GM12891 (cell line): ENCODE measurements around the gene ZDHHC24.

Source experiments
- PAX5 ChIP-seq: IDR thresholded peaks from 2 replicates; pipeline ENCODE4 v1.6.1; 2011; ENCODE audit warnings: low read length, moderate library complexity, mild to moderate bottlenecking; ENCODE audit not compliant: insufficient read depth, severe bottlenecking
- POLR2A ChIP-seq: IDR thresholded peaks from 2 replicates; pipeline ENCODE4 v1.6.1; 2011; ENCODE audit warnings: low read depth, low read length, control low read depth
- POLR2AphosphoS5 ChIP-seq: IDR thresholded peaks from 2 replicates; pipeline ENCODE4 v1.6.1; 2011; ENCODE audit warnings: low read depth, low read length, control low read depth

DNA sequence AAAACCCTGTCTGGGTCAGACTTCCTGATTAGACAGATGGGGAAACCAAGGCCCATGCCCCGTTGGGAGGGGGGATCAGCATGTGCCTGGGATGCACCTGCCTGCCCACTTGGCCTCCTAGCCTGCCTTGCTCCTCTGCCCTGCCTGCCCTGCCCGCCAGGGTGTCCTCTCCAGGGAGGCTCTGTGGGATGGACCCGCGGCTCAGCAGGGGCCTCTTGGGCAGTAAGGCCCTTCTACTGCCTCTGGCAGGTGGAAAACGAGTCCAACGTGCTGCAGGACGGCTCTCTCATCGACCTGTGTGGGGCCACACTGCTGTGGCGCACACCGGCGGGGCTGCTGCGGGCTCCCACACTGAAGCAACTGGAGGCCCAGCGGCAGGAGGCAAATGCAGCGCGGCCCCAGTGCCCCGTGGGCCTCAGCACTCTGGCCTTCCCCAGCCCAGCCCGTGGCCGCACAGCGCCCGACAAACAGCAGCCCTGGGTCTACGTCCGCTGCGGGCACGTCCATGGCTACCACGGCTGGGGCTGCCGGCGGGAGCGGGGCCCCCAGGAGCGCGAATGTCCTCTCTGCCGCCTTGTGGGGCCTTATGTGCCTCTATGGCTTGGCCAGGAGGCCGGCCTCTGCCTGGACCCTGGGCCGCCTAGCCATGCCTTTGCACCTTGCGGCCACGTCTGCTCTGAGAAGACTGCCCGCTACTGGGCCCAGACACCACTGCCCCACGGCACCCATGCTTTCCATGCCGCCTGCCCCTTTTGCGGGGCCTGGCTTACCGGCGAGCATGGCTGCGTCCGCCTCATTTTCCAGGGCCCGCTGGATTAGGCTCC, 70.3 kb downstream of the ZDHHC24 start:
- TF ChIP-seq POLR2A (no peak), POLR2AphosphoS5 (no peak), PAX5 (no peak)
